Erythroblast (primary cell): Measurements from ENCODE around the gene VIPR2.

Experiments used
- GATA1 ChIP-seq: IDR thresholded peaks from 2 replicates; pipeline ENCODE4 v1.6.1; 2011; ENCODE audit warnings: low read depth, mild to moderate bottlenecking, control low read depth, low read length, moderate library complexity
- POLR2A ChIP-seq: IDR thresholded peaks from 2 replicates; pipeline ENCODE4 v1.6.1; 2011; ENCODE audit warnings: mild to moderate bottlenecking, low read length

DNA sequence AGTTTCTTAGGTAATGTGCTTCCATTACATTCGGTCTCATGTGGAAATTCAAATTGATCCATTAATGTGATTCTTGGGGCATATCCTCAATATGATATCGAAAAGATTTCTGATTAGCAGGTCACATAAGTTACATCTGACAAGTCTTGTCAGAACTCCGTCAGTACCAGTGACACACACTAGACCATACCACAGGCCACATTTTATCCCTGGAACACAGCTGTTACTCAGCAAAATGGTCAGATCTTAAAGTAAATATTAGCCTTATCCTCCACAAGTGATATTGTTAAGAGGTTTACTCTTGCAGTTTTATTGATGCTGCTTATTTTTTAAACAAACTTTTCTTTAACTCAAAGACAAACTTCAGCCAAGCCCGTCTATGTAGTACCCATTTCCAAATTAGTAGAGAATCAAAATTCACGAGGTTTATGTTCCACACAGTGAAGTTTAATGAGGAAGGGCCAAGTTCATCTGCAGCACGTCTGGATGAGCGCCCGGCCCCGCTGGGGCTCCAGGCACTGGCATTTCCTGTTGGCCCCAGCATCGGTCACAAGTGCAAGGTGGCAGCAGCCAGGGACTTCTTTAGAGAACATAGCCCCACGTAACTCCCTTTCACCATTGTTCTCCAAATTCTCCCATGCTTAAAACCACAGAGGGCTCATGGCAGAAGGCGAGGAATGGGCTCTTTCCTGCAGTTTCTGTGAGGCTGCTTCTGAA, 132.2 kb downstream of the VIPR2 start:
- TF ChIP-seq POLR2A = no peak
- TF ChIP-seq GATA1 = no peak
